GM19043 (cell line): ENCODE measurements around the gene FALEC.
"Not testable (repeated sequence)": the region's sequence is repeated elsewhere in the genome, so short reads cannot be mapped to it uniquely, and the experiment has no call there.

Experiments used
- ATAC-seq: cut with Tn5 transposase; IDR thresholded peaks from one replicate; pipeline ENCODE4 v1.9.1; 2021; ENCODE audit warnings: low read depth; ENCODE audit not compliant: unreplicated experiment

Gene FALEC

GRCh38 chr1:150557065-150557600 is 41.6 kb downstream of the FALEC start:
- ATAC-seq = no peak

- ATAC-seq = no peak
These were observed 42.3 kb downstream of the FALEC start for GRCh38 chr1:150557813-150558212.

- no peak for ATAC-seq
These were observed 42.8 kb downstream of the FALEC start for GRCh38 chr1:150558303-150558704.

- no peak for ATAC-seq
These were observed 43.5 kb downstream of the FALEC start for GRCh38 chr1:150558761-150559655.

- ATAC-seq = no peak
These were observed 44.1 kb downstream of the FALEC start for GRCh38 chr1:150559656-150560010.

GRCh38 chr1:150560011-150560438 is 44.5 kb downstream of the FALEC start:
- ATAC-seq = no peak

GRCh38 chr1:150560576-150561253 is 45.2 kb downstream of the FALEC start:
- ATAC-seq = peak; percentile 29

GRCh38 chr1:150561254-150561973 is 45.9 kb downstream of the FALEC start:
- ATAC-seq = no peak

GRCh38 chr1:150561974-150562445 is 46.5 kb downstream of the FALEC start:
- peak; percentile 28 for ATAC-seq

- ATAC-seq = peak; percentile 42
These were observed 47.1 kb downstream of the FALEC start for GRCh38 chr1:150562446-150563339.

GRCh38 chr1:150563340-150564038 is 47.9 kb downstream of the FALEC start:
- no peak for ATAC-seq

GRCh38 chr1:150564051-150564991 is 48.8 kb downstream of the FALEC start:
- ATAC-seq = no peak

GRCh38 chr1:150565240-150565991 is 49.9 kb downstream of the FALEC start:
- ATAC-seq = not testable (repeated sequence)

- no peak for ATAC-seq
These were observed 51.2 kb downstream of the FALEC start for GRCh38 chr1:150566589-150567340.

GRCh38 chr1:150567341-150567716 is 51.8 kb downstream of the FALEC start:
- peak; percentile 35 for ATAC-seq

GRCh38 chr1:150567717-150568593 is 52.4 kb downstream of the FALEC start:
- ATAC-seq = peak; percentile 3
